Bronchial epithelial cell (primary cell): ENCODE measurements around the gene NOVA2. TPM values are rescaled to one million over a fixed set of nuclear protein-coding genes. Genes with fewer than 3 reads are reported as not detected.

Experiments
- DNase-seq: peaks from one replicate; pipeline ENCODE4 v3.0.0-alpha.2; 2010; ENCODE audit warnings: low read depth
- FAIRE-seq: peaks from 2 replicates; lab custom pipeline; 2011; peaks lifted over from hg19 to GRCh38; lab: Jason Lieb, UNC
- H3K27me3 ChIP-seq: 2 replicates; pipeline ENCODE4 v1.5.1; 2011; ENCODE audit warnings: low read length; ENCODE audit not compliant: control insufficient read depth, insufficient read depth
- H3K36me3 ChIP-seq: 2 replicates; pipeline ENCODE4 v1.5.1; 2011; ENCODE audit warnings: low read length; ENCODE audit not compliant: control insufficient read depth, insufficient read depth
- H3K4me3 ChIP-seq: 2 replicates; pipeline ENCODE4 v1.5.1; 2011; ENCODE audit warnings: mild to moderate bottlenecking, low read depth, low read length, control low read depth
- total RNA-seq: library from RNA; depleted of rRNA; stranded (reverse); fragments of >200 nt; gene quantifications from 2 replicates; pipeline ENCODE4 v1.2.1, GENCODE V29; 2014
- TF ChIP-seq, protein P1 (sequence below): IDR thresholded peaks from 2 replicates; pipeline ENCODE4 v1.5.1; 2011; ENCODE audit warnings: mild to moderate bottlenecking, moderate library complexity, low read length, control low read depth, inconsistent platforms; ENCODE audit not compliant: insufficient read depth, severe bottlenecking

Gene NOVA2
- total RNA-seq, 1 donor from 2014 or later: not detected

DNA sequence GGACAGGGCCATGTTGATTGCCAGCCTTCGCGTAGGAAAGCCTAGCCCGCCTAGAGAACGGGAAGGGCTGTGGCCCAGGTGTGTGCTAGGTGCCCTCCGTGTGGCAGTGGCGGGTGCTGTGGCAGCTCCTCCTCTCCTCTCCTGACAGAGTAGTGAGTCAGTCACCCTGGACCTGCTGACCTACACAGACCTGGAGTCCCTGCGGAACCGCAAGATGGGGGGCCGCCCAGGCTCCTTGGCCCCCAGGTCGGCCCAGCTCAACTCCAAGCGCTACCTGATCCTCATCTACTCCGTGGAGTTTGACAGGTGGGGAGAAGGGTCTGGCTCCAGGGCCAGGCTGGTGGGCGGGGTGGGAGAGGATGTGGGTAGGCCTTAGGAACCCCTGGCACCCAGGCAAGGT is 32.7 kb upstream of the NOVA2 start:
- Histone ChIP-seq H3K27me3 (no peaks in the 10 kb centered on the region), H3K36me3 (peaks cover 5% of the 10 kb centered on the region), H3K4me3 (no peak overlapping the region)
- TF ChIP-seq, protein P1, sequence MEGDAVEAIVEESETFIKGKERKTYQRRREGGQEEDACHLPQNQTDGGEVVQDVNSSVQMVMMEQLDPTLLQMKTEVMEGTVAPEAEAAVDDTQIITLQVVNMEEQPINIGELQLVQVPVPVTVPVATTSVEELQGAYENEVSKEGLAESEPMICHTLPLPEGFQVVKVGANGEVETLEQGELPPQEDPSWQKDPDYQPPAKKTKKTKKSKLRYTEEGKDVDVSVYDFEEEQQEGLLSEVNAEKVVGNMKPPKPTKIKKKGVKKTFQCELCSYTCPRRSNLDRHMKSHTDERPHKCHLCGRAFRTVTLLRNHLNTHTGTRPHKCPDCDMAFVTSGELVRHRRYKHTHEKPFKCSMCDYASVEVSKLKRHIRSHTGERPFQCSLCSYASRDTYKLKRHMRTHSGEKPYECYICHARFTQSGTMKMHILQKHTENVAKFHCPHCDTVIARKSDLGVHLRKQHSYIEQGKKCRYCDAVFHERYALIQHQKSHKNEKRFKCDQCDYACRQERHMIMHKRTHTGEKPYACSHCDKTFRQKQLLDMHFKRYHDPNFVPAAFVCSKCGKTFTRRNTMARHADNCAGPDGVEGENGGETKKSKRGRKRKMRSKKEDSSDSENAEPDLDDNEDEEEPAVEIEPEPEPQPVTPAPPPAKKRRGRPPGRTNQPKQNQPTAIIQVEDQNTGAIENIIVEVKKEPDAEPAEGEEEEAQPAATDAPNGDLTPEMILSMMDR: no peak
- FAIRE-seq (no peak), DNase-seq (no peak)

DNA sequence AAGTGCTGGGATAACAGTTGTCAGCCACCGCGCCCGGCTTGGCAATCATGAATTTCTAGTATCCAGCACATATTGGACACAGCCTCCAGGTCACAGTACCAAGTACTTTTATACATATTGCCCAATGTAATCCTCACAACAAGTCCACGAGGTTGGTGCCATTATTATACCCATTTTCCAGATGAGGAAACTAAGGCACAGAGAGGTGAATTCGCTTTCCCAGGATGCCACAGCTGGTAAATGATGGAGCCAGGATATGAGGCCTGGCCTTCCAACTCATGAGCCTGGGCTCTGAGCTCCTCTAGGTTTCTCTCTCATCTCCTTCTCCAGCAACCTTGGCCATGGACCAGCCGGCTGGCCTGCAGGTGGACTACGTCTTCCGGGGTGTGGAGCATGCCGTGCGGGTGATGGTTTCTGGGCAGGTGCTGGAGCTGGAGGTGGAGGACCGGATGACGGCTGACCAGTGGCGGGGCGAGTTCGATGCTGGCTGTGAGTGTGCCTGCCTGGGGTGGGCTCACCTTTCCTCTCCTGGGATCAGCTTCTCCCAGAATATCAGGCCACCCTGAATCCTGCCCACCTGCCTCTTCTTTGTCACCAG is 29.1 kb upstream of the NOVA2 start:
- TF ChIP-seq, protein P1: no peak
- H3K4me3 ChIP-seq: no peak overlapping the region
- peaks cover 5% of the 10 kb centered on the region for H3K36me3 ChIP-seq
- no peaks in the 10 kb centered on the region for H3K27me3 ChIP-seq
- DNase-seq: no peak
- FAIRE-seq: no peak

DNA sequence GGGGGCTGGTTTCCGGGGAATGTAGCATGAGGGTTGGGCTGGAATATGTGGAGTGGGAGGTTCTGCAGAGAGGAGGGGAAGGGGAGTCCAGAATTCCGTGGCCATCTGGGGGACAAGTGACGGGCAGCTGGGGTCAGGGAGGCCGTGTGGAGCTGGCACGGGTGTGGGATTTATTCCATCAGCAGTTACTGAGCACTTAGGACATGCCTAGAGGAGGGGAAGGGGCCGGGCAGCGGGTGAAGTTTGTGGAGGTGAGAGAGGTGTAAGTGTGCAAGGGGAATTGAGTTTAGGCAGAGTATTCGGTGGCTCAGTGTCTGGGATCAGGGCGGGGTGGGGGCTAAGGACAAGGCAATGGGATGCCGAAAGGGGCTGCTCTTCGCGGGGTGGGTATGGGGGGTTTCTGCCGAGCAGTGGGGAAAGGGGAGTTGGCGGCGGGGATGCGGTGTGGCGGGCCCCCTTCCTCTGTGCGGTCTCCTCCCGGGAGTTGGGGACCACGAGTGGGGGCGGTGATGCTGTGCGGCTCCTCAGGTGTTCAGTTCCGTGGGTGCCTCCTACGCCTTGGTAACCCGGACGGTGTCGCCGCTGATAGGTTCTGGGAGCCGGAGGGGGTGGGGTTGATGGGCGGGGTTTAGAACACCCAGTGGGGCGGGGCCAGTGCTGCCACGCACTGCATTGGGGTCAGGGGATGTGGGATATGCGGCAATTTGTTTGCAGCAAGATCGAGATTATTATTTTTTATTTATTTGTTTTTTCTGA is 27.0 kb upstream of the NOVA2 start:
- TF ChIP-seq, protein P1: no peak
- Histone ChIP-seq H3K27me3 (no peaks in the 10 kb centered on the region), H3K36me3 (peaks cover 7% of the 10 kb centered on the region), H3K4me3 (peak overlapping the region; percentile 23)
- no peak for FAIRE-seq
- DNase-seq: peak; percentile 36

DNA sequence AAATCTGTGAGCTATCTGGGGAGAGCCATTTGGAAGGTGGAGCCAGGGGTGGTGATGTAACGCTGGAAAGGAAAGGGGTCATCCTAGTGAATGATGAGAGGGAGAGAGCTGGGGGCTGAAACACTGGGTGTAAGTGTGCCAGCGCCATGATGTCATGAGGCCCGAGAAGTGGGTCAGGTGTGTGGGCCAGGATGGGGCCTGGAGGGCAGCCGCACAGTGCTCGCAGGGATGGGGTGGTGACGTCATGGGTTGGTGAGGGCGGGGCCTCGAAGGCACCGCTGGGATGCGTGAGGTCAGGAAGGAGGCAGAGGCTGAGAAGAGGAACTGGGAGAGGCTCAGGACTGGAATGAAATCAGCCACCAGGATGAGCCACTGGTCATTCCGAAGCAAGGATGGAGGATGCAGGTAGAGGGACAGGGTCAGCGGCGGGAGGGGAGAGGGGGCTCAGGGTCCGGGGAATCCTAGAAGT is 26.0 kb upstream of the NOVA2 start:
- FAIRE-seq: no peak
- H3K27me3 ChIP-seq: no peaks in the 10 kb centered on the region
- no peak overlapping the region for H3K4me3 ChIP-seq

DNA sequence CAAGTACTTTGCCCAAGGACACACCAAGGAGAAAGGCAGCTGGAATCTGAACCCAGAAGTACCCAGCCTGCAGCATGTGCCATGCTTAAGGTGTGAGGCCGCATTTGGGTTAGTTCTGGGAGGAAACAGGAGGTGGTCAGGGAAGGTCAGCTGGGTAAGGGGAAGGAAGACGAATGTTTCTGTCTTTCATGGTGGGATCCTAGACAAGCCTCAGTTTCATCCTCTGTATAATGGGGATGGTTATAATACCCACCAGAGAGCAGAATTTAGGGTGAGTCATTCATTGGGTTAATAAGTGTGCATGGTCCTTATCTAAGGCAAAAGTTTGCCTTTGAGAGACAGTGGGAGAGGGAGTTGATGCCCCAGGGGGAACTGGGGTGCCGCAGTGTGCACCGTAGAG is 25.2 kb upstream of the NOVA2 start:
- FAIRE-seq: peak; percentile 55
- DNase-seq: no peak
- H3K4me3 ChIP-seq: no peak overlapping the region
- TF ChIP-seq, protein P1: no peak
- peaks cover 7% of the 10 kb centered on the region for H3K36me3 ChIP-seq
- H3K27me3 ChIP-seq: no peaks in the 10 kb centered on the region

More for the DNA sequence above, 26.0 kb upstream of the NOVA2 start:
- TF ChIP-seq, protein P1: no peak
- DNase-seq: peak; percentile 29
- H3K36me3 ChIP-seq: peaks cover 7% of the 10 kb centered on the region
